ENCODE data around the gene TMEM107.
"Not testable (repeated sequence)": the region's sequence is repeated elsewhere in the genome, so short reads cannot be mapped to it uniquely, and the experiment has no call there.

TMEM107 gene

DNA sequence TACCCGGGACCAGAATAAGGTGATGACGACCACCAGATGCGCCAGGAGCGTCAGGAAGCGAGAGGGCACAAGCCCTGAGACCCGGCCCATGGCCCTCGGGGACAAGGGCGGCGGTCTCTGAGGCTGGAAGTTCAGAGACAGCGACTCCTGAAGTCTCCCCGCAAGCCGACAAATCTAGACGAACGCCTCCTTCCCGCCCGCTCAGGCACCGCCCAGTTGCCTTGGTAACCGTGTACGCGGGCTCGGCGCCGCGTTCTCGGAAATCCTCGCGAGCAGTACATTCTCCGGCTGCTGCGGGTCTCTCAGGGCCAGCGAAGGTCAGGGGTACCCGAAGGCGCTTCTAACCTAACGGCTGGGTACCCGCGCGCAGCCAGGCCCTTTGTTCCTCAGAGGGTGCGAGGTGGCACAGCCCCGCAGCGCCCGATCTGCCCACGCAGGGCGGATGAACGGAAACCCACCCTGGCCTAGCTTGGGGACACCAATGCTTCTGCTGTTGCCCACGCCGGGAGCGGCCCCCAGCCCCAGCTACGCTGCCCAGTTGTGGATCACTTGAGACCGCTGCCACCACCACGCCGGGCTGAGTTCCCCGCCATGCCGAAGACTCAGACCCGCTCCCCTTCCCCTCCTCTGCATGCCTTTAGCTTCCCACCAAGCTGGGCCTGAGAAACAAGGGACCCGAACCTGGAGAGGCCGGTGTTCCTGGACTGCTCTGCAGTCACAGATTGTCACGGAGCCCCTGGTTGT, at the start of gene TMEM107:
Gene TMEM107, minus strand, starts transcription at position 184 of the 744 bp plus-strand sequence. Its CDS starts 94 bp downstream, at position 90.
- peak; percentile 62 for DNase-seq (ENCODE audit: low read depth)

DNA sequence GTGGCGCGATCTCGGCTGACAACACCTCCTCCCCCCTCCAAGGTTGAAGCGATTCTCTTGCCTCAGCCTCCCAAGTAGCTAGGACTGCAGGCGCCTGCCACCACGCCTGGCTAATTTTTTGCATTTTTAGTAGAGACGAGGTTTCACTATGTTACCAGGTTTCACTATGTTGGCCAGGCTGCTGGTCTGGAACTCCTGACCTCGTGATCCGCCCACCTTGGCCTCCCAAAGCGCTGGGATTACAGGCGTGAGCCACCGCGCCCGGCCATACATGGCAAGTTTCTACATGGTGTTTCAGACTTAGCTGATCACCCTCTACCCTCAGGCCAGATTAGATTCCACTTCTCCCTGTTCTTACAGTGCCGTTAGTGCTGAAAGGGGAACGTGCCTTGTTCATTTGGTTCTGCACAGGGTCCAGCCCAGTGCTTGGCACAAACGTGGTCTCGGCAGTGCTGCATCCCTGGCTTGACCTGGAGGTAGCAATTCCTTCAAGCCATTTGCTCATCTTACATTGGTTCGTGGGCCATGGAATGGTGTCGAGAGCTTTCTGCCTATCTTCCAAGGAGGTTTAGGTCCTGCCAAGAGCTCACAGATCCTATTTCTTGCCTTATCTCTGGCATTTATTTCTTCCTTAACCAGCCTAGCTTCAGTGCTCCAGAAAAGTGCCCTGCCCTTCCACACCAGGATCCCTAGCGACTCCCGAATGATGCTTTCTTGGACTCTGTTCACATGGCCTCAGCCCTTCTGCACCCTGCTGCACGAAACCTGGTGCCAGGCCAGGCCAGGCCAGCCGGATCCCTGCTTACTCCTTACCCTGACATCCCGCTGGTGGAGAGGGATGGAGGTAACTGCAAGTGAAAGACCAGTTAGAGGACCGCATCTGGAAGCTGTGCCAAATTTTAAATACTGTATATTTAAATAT, 49.0 kb upstream of the TMEM107 start:
- DNase-seq (ENCODE audit: low read depth), result no peak

DNA sequence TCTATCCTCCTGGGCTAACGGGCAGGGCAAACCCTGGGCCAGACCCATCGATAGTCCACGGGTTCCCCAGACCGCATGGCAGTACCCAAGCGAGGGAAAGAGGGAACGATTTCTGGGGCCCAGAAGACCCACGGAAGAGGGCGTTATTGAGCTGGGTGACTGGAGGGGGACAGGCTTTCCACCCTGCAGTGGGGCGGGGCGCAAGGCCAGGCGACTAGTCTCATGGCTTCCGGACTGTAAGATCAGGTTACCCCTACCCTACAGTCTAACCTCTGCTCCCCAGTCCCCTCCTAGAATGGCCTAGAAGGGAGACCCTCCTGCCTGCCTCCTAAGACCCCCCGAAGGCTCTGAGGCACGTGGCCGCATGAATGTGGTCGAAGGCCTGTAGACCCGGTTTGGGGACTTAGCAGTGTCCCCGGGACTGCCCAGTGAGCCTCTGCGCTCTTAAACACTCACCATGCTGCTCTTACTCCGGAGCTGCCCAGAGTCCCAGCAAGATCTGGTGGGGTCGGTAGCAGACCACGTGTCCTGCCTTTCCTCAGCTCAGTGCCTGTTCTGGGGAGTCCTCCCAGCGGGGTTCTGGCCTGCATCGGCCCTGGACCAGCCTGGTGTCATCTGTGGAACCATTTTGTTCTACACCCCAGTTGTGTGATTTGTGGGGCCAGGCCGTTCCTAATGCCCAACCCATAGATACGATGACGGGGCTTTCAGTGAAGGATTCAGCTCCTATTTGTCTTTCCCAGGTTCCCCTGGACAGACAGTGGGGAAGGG, 47.4 kb upstream of the TMEM107 start:
- peak; percentile 42 for DNase-seq (ENCODE audit: low read depth)

DNA sequence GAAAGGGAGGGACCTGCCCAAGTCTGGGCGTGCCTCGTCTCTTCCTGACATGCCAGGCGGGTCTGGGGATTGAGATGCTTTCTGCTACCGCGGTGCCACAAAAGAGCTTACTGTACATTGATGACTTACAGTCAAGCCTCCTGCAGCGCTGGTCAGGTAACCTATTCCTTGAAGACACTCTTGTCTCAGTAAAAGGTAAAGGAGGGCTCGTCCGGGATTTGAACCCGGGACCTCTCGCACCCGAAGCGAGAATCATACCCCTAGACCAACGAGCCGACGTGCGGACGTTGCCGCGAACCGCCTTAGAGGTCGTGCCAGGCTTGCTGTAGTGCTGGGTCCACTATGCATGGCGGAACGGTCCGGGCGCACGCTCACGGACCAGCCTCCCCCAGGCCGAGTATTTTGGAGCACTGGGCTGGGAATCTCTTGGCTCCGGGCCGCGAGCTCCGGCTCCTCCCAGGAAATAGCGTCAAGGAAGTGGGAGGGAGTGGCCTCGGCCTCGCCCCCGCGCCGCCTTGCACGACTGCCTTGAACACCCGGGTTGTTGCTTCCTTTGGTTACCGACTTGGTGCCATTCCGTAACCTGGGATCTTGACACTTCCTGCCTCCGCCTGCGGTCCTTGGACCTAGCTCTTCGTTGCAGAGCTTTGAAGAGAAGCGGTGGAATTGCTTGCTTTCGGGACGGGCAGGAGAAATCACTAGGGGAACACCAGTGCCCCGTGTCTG, 46.6 kb upstream of the TMEM107 start:
- peak; percentile 96 for DNase-seq (ENCODE audit: low read depth)

- no peak for DNase-seq (ENCODE audit: low read depth)
Observed at GRCh38 chr17:8222380-8222629, 46.1 kb upstream of the TMEM107 start.

DNA sequence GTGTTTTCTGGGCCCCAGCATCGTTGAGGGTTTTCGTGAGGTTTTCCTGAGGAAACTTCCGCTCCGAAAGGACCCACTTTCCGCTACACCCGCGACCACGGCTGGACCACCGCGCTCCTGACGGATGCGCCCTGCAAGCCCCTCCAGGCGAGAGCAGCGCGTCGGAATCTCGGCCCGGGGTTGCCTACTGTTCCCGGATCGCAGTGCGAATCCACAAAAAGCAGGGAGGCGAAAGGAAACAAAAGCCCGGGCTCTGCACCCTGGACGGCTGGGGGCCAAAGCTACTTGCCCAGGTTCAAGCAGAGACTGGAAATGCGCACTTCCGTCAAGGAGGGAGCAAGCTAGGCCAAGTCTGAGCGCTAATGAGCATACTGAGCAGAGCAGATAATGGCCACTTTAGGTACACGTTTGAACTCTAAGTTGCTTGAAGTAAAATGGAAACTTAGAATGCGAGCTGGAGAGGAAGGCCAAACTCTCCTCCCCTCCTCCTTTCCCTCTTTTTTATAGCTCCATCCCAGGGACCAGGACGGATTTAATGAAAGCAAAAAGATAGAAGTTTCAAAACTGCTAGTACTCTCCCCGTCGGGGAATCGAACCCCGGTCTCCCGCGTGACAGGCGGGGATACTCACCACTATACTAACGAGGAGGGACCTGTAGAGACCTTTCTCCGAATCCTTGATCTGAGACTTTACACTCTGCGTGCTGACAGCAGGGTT, 45.6 kb upstream of the TMEM107 start:
- DNase-seq (ENCODE audit: low read depth), result peak; percentile 88

DNA sequence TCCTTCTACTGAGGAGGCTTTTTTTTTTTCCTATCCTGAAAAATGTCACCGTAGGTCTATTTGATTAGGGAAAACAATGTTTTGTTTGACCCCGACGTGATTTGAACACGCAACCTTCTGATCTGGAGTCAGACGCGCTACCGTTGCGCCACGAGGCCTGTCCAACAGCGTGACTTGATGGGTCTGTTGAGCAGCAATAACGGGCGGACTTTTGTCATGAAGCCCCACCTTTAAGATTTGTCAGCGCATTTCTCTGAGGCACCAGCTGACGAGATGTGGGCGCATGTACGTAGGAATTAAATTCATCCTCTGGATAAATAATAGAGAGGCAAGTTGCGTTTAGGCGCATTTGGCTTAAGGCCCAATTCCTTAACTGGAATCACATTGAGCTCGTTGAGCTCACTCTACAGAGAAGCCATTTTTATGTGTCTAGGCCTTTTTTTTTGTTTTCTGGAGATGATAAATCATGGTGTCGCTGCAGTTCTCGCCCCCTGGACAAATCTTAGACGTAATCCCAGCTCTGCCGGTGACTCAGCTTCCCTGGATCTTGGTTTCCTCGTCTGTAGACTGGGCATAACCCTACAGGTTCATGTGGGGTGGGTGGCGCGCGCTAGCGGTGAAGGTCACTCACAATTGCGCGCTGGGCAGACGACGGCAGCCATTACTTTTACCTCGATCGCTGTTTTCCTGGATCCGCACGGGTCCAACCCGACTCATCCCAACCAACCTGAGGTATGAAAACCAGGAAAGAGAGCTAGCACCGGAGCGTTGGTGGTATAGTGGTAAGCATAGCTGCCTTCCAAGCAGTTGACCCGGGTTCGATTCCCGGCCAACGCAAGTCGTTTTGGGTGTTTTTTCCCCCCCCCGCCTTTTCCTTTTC, 44.8 kb upstream of the TMEM107 start:
- DNase-seq (ENCODE audit: low read depth), result peak; percentile 89

- DNase-seq (ENCODE audit: low read depth), result not testable (repeated sequence)
Observed at GRCh38 chr17:8214000-8214399, 37.8 kb upstream of the TMEM107 start.

- DNase-seq (ENCODE audit: low read depth), result no peak
Observed at GRCh38 chr17:8212312-8213180, 36.4 kb upstream of the TMEM107 start.

DNA sequence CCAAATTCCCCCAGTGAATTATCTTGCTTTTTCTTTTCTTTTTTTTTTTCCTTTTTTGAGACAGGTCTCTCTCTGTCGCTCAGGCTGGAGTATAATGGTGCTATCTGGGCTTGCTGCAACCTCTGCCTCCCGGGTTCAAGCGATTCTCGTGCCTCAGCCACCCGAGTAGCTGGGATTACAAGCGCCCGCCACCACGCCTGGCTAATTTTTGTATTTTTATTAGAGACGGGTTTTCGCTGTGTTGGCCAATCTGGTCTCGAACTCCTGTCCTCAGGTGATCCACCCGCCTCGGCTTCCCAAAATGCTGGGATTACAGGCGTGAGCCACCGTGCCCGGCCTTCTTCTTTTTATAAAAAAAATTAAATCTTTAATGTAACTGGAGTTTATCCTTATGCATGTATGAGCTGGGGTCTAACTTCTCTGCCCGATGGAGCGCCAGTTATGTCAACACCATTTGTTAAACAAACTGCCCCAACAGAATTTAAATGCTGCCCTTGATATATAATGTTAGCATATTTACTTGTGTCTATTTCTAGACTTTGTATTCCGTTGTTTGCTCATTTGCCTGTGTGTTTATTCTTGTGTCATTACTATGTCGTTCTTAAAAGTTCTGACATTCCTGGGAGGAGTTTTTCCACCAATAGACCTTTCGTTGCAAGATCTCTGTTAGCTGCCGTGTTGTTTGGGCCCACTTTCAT, 34.7 kb upstream of the TMEM107 start:
- DNase-seq (ENCODE audit: low read depth), result no peak

GRCh38 chr17:8209907-8210760, 34.0 kb upstream of the TMEM107 start, which contains the start of gene AURKB:
AURKB (minus strand) TSS chr17:8210575; CDS start chr17:8210224, 351 bp downstream.
- peak; percentile 97 for DNase-seq (ENCODE audit: low read depth)

GRCh38 chr17:8206536-8206935, 30.4 kb upstream of the TMEM107 start:
- DNase-seq (ENCODE audit: low read depth), result no peak

DNA sequence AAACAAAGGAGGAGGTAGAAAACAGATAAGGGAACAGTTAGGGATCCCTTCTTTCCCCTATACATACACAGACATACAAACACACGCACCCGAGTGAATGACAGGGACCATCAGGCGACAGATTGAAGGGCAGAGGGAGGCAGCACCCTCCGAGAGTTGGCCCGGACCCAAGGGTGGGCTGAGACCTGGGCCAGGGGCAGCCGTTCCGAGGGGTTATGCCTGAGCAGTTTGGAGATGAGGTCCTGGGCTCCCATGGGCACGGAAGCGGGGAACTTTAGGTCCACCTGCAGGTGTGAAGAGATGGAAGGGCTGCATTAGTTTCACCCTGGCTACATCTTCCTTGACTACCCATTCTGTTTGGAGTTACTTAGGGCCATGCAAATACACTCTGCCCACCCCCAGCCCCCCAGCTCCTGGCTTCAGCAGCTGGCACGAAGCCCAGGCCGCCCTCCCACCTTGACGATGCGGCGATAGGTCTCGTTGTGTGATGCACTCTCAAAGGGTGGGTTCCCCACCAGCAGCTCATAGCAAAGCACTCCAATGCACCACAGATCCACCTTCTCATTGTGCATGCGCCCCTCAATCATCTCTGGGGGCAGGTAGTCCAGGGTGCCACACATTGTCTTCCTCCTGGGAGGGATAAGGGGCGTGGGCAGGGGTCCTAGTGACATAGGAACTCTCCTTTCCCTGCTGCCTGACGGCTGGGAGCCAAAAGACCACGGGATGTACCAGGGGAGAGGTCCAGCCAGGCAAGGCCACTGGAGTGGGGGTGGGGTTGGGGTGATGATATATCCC, 28.8 kb upstream of the TMEM107 start:
- DNase-seq (ENCODE audit: low read depth), result no peak

DNA sequence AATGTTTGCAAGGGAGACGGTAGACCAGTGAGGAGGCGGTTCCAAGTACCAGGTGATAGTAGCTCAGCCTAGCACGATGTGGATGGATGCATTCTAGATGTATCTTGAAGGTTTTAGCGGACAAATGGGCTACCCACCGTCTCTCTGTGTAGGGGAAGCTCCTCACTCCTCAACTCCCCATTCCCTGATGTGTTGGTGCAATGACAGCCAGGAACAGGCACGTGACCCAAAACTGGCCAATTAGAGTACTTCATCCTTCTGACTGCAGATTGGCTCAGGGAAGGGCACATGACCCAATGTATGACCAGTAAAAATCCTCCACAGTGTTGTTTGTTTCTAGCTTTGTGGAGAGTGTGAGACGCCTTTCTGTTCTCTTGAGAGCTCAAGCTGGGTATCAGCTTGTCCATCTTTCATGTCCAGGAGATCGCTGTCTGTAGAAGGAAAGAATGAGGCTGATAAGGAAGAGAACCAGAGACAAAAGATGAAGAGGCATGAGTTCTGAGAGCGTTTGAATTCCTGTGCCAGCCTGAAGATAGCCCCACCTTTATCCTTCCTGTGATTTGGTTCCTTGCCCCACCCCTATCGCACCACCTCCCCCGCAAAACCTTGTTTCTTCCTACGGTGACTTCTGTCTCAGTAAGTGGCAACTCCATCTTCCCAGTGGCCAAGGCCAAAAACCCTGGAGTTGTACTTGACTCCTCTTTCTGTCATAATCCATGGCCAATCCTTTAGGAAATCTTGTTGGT, 16.1 kb upstream of the TMEM107 start:
- DNase-seq (ENCODE audit: low read depth), result peak; percentile 90

DNA sequence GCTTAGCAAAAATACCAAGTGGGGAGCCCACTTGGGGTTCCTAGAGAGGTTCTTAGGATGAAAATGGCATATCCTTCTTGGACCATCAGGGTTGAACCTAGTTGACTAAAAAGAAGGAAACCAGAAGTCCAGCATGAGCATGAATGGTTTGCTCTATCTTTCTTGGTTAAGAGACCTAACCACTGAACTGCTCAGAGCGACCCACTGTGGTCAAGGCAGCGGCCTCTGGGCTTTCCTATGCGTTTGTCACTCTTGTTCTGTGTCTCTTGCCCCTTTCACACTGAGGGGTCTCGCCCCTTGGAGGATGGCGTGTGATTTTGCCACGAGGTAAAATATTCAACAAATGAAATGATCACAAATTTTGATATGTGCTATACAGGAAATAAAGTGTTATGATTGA, 14.3 kb upstream of the TMEM107 start:
- DNase-seq (ENCODE audit: low read depth), result no peak
